ENCODE data around the gene PRELID3B.

PRELID3B gene

DNA sequence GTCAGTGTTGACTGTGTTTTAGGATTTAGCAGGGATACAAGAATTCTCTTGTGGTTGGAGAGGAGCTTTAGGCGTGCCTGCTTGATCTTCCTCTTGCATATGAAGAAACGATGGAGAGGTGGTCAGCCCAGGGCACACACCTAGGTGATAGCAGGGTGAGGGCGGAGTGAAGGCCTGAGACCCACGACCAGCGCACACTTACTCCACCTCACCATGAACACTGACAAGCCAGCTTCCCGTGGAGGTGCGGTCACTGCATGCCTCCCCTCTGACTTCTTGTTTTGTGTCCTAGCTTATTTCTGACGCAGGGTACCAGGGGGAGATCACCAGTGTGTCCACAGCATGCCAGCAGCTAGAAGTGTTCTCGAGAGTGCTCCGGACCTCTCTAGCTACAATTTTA lies 53.4 kb downstream of the PRELID3B start:
- H3F3A ChIP-seq (ENCODE audit: control insufficient read depth, insufficient read depth) = peaks cover 25% of the 10 kb centered on the region
- H3K36me3 ChIP-seq (ENCODE audit: control insufficient read depth, low read length) = peaks cover 92% of the 10 kb centered on the region
- H3K27me3 ChIP-seq (ENCODE audit: control insufficient read depth, low read length) = no peaks in the 10 kb centered on the region
- H3K9me2 ChIP-seq (replicated peaks; ENCODE audit: control insufficient read depth, low read length) = no peaks in the 10 kb centered on the region
- no peak for TF ChIP-seq EZH2phosphoT487 (IDR thresholded peaks at IDR 0.05; ENCODE audit: borderline replicate concordance, low read length)
- TF ChIP-seq, protein P1, sequence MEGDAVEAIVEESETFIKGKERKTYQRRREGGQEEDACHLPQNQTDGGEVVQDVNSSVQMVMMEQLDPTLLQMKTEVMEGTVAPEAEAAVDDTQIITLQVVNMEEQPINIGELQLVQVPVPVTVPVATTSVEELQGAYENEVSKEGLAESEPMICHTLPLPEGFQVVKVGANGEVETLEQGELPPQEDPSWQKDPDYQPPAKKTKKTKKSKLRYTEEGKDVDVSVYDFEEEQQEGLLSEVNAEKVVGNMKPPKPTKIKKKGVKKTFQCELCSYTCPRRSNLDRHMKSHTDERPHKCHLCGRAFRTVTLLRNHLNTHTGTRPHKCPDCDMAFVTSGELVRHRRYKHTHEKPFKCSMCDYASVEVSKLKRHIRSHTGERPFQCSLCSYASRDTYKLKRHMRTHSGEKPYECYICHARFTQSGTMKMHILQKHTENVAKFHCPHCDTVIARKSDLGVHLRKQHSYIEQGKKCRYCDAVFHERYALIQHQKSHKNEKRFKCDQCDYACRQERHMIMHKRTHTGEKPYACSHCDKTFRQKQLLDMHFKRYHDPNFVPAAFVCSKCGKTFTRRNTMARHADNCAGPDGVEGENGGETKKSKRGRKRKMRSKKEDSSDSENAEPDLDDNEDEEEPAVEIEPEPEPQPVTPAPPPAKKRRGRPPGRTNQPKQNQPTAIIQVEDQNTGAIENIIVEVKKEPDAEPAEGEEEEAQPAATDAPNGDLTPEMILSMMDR (IDR thresholded peaks at IDR 0.05; ENCODE audit: low read depth, low read length, poor library complexity, severe bottlenecking) = no peak
- H3K4me3 ChIP-seq (ENCODE audit: low read length) = no peak overlapping the region
- no peaks in the 10 kb centered on the region; the same call in 1 of the 2 replicates for H4K20me1 ChIP-seq (ENCODE audit: control insufficient read depth, insufficient read depth, low read depth, low read length)
- H3K27ac ChIP-seq (ENCODE audit: low read depth, low read length) = no peak overlapping the region
- H3K9me3 ChIP-seq (ENCODE audit: control insufficient read depth, insufficient read depth, low read length) = no peaks in the 10 kb centered on the region
- no peak overlapping the region for H3K4me2 ChIP-seq (ENCODE audit: low read length)
- peaks cover 16% of the 10 kb centered on the region for H3K4me1 ChIP-seq (ENCODE audit: control insufficient read depth, low read length)
- peaks cover 32% of the 10 kb centered on the region for H3K79me2 ChIP-seq (ENCODE audit: control insufficient read depth, low read length)

DNA sequence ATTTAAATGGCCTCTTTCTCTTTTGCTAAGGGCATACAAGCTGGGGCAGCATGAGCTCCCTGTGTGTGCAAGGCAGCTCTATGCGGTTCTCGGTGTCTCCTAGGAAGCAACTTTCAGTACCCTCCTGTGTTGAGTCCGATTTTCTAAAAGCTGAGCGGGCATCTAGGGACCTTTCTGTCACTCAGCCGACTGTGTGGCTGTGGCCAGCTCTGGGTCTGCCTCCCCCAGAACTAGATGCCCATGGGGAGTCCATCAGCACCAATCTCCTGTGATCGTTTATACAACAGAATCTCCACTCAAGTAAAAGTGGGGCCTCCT lies 54.1 kb downstream of the PRELID3B start:
- no peak overlapping the region for H3K27ac ChIP-seq (ENCODE audit: low read depth, low read length)
- peaks cover 39% of the 10 kb centered on the region for H3K79me2 ChIP-seq (ENCODE audit: control insufficient read depth, low read length)
- TF ChIP-seq, protein P1 (IDR thresholded peaks at IDR 0.05; ENCODE audit: low read depth, low read length, poor library complexity, severe bottlenecking) = no peak
- TF ChIP-seq EZH2phosphoT487 (IDR thresholded peaks at IDR 0.05; ENCODE audit: borderline replicate concordance, low read length) = no peak
- no peak overlapping the region for H3K4me2 ChIP-seq (ENCODE audit: low read length)
- peaks cover 85% of the 10 kb centered on the region for H3K36me3 ChIP-seq (ENCODE audit: control insufficient read depth, low read length)
- peaks cover 25% of the 10 kb centered on the region for H3F3A ChIP-seq (ENCODE audit: control insufficient read depth, insufficient read depth)
- no peaks in the 10 kb centered on the region for H3K27me3 ChIP-seq (ENCODE audit: control insufficient read depth, low read length)
- peaks cover 3% of the 10 kb centered on the region; the same call in 1 of the 2 replicates for H4K20me1 ChIP-seq (ENCODE audit: control insufficient read depth, insufficient read depth, low read depth, low read length)
- peaks cover 17% of the 10 kb centered on the region for H3K4me1 ChIP-seq (ENCODE audit: control insufficient read depth, low read length)
- H3K4me3 ChIP-seq (ENCODE audit: low read length) = no peak overlapping the region
- H3K9me3 ChIP-seq (ENCODE audit: control insufficient read depth, insufficient read depth, low read length) = no peaks in the 10 kb centered on the region
- no peaks in the 10 kb centered on the region for H3K9me2 ChIP-seq (replicated peaks; ENCODE audit: control insufficient read depth, low read length)

GRCh38 chr20:58987790-58988564 lies 54.6 kb downstream of the PRELID3B start:
- peaks cover 15% of the 10 kb centered on the region for H3K4me1 ChIP-seq (ENCODE audit: control insufficient read depth, low read length)
- H3K4me2 ChIP-seq (ENCODE audit: low read length) = no peak overlapping the region
- H3K36me3 ChIP-seq (ENCODE audit: control insufficient read depth, low read length) = peaks cover 80% of the 10 kb centered on the region
- H3F3A ChIP-seq (ENCODE audit: control insufficient read depth, insufficient read depth) = peaks cover 22% of the 10 kb centered on the region
- no peak overlapping the region for H3K27ac ChIP-seq (ENCODE audit: low read depth, low read length)
- H3K27me3 ChIP-seq (ENCODE audit: control insufficient read depth, low read length) = no peaks in the 10 kb centered on the region
- TF ChIP-seq, protein P1 (IDR thresholded peaks at IDR 0.05; ENCODE audit: low read depth, low read length, poor library complexity, severe bottlenecking) = no peak
- no peak for TF ChIP-seq EZH2phosphoT487 (IDR thresholded peaks at IDR 0.05; ENCODE audit: borderline replicate concordance, low read length)
- H3K9me2 ChIP-seq (replicated peaks; ENCODE audit: control insufficient read depth, low read length) = no peaks in the 10 kb centered on the region
- peaks cover 44% of the 10 kb centered on the region for H3K79me2 ChIP-seq (ENCODE audit: control insufficient read depth, low read length)
- H4K20me1 ChIP-seq (ENCODE audit: control insufficient read depth, insufficient read depth, low read depth, low read length) = peaks cover 3% of the 10 kb centered on the region; the same call in 1 of the 2 replicates
- no peaks in the 10 kb centered on the region for H3K9me3 ChIP-seq (ENCODE audit: control insufficient read depth, insufficient read depth, low read length)
- H3K4me3 ChIP-seq (ENCODE audit: low read length) = no peak overlapping the region

Data from DOHH2 (cell line).